ENCODE measurements around the gene PRRG2. TPM values are rescaled to one million over a fixed set of nuclear protein-coding genes. Genes with fewer than 3 reads are reported as not detected.

Gene PRRG2
- 1 to 10 TPM in 1 of 2 donors, under 1 TPM in 1; 0.68 to 1.1 TPM for total RNA-seq
- long read RNA-seq, result 0 reads

- ATAC-seq, result peak in 1 of 2 donors; percentile 4
- intact Hi-C loops (cut with DNase I), result no loop called here
- DNase-seq, result no peak
Observed at GRCh38 chr19:49581007-49581508, at the start of gene PRRG2. Gene PRRG2, plus strand, starts transcription at chr19:49581316. Its CDS starts 1,904 bp downstream, at chr19:49583220.

GRCh38 chr19:49533551-49534488 lies 47.3 kb upstream of the PRRG2 start:
- ATAC-seq (peak; percentile 89 to 94), DNase-seq (peak; percentile 83)
- intact Hi-C loops (cut with DNase I), result no loop called here

- intact Hi-C loops (cut with DNase I), result no loop called here
- DNase-seq, result no peak
- ATAC-seq, result no peak
Observed at GRCh38 chr19:49534632-49535385, 46.3 kb upstream of the PRRG2 start.

GRCh38 chr19:49536921-49537462 lies 44.1 kb upstream of the PRRG2 start:
- no peak for DNase-seq
- no peak for ATAC-seq
- intact Hi-C loops (cut with DNase I), result no loop called here

DNA sequence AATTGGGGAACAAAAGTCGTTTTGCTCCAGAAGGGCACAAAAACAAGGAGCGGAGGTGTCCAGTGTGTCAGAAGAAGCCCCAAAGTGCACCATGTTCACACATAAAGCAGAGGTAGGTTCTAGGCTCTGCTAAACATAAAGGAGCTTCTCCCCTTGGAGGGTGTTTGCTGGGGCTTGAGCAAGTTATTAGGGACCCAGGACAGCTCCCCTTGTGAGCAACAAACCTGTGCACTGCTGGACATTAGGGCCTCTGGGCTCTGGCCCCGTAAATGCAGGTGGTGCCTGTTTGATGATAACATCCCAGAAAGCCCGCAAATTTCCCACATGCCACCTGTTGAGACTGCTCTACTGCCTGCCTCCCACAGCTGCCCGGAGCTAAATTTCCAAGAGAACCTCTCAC lies 42.5 kb upstream of the PRRG2 start:
- intact Hi-C loops (cut with DNase I), result no loop called here
- no peak for ATAC-seq
- DNase-seq, result no peak

DNA sequence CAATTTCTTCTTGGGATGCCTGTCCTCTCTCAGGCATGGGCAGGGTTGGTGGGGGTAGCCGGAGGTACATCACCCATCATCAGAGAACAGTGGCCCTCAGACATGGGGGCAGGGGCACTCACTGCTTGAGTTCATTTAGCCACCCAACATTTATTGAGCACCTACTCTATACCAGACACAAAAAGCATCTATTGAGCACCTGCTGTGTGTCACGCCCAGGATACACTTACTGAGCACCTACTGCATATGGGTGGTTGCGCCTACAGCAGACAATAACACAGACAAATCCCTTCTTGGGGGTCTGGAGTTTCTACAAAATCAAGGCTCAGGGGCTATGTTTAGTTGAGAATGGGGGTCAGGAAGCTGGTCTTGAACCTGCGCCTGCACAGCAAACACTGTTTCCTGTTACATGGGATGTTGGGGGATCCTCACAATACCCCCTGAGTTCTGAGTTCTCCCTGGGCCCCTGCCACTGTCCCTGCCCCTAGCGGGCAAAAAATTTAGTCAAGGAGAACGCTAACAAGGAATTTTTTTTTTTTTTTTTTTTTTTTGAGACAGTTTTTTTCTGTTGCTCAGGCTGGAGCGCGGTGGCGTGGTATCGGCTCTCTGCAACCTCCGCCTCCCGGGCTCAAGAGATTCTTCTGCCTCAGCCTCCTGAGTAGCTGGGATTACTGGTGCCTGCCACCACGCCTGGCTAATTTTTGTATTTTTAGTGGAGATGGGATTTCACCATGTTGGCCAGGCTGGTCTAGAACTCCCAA lies 41.7 kb upstream of the PRRG2 start:
- DNase-seq, result no peak
- no peak for ATAC-seq
- intact Hi-C loops (cut with DNase I), result no loop called here

GRCh38 chr19:49541914-49542313 lies 39.2 kb upstream of the PRRG2 start:
- no peak for ATAC-seq
- no peak for DNase-seq
- intact Hi-C loops (cut with DNase I), result loop anchor here in 1 of 2 donors (5.0 kb wide), 1 partner anchor 35 kb away; no protein-coding TSS in a partner anchor

DNA sequence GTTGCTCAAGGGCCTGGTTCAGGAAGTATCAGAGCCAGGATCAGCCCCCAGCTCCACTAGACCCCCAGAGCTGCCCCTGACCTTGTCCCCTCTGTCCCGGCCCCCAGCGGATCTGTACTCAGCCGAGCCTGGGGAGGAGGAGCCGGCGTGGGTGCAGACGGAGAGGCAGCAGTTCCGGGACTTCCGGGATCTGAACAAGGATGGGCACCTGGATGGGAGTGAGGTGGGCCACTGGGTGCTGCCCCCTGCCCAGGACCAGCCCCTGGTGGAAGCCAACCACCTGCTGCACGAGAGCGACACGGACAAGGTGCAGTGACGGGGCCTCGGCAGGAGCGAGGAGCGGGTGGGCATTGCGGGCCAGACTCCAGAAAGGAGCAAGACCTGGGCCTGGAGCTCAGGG lies 38.7 kb upstream of the PRRG2 start:
- no peak for DNase-seq
- ATAC-seq, result no peak
- intact Hi-C loops (cut with DNase I), result loop anchor here in 1 of 2 donors (5.0 kb wide), 1 partner anchor 35 kb away; no protein-coding TSS in a partner anchor

GRCh38 chr19:49543032-49543431 lies 38.1 kb upstream of the PRRG2 start:
- DNase-seq (no peak), ATAC-seq (no peak)
- intact Hi-C loops (cut with DNase I), result loop anchor here in 1 of 2 donors (5.0 kb wide), 1 partner anchor 36 kb away; no protein-coding TSS in a partner anchor

DNA sequence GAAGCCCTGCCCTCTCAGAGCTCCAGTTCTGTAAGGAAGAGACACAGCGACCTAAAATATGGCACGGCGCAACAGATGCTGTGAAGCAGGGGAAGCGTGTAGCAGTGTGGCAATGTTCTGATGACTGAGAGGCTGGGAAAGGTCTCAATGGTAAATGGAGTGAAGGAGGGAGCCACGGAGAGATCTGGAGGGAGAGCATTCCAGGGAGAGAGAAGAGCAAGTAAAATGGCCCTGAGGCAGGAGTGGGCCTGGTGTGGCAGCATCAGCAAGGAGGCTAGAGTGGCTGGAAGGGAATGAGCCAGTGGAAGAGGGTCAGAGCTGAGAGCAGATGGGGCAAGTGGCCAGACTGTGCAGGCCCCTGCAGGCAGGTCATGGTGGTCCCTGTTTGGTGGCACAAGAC lies 37.0 kb upstream of the PRRG2 start:
- intact Hi-C loops (cut with DNase I), result loop anchor here in 1 of 2 donors (5.0 kb wide), 1 partner anchor 37 kb away; no protein-coding TSS in a partner anchor
- DNase-seq, result no peak
- no peak for ATAC-seq

- intact Hi-C loops (cut with DNase I), result loop anchor here in 1 of 2 donors (1.0 kb wide), 1 partner anchor 44 kb away; no protein-coding TSS in a partner anchor
- ATAC-seq, result peak; percentile 81 to 85
- peak; percentile 73 for DNase-seq
Observed at GRCh38 chr19:49546825-49547565, 34.1 kb upstream of the PRRG2 start.

DNA sequence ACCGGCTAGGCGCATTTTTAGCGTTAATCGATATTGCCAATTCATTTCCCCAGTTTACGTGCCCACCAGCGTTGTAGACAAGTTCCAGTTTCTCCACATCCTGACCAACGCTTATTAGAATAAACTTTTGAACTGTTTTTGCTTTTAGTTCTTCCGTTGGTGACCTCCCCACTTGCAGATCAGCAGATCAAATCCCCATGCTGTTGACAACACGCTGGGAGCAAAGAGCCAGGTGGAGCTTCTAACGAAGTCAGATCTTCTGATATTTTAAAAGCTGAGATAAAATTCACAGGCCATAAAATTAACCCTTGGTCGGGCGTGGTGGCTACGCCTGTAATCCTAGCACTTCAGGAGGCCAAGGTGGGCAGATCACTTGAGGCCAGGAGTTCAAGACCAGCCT lies 32.1 kb upstream of the PRRG2 start:
- no peak for ATAC-seq
- intact Hi-C loops (cut with DNase I), result no loop called here
- no peak for DNase-seq

DNA sequence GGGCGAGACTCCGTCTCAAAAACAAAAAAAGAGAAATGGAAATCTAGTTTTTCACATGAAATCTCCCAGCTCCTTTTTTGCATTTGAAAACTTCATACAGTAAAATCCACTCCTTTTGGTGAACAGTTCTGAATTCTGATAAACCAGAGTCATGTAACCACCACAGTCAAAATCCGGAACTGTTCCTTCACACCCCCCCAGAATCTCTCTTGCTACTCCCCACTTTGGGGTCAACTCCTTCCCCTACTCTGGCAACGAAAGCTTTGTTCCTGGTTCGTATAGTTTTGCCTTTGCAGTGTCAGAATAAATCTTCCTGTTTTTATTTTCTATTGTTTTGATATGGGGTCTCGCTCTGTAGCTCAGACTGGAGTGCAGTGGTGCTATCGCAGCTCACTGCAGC lies 29.6 kb upstream of the PRRG2 start:
- intact Hi-C loops (cut with DNase I), result no loop called here
- no peak for ATAC-seq
- DNase-seq, result no peak

GRCh38 chr19:49552749-49553148 lies 28.4 kb upstream of the PRRG2 start:
- DNase-seq (no peak), ATAC-seq (no peak)
- intact Hi-C loops (cut with DNase I), result no loop called here

- intact Hi-C loops (cut with DNase I), result no loop called here
- DNase-seq (no peak), ATAC-seq (no peak)
Observed at GRCh38 chr19:49553451-49554271, 27.5 kb upstream of the PRRG2 start.

GRCh38 chr19:49554701-49555181 lies 26.4 kb upstream of the PRRG2 start:
- ATAC-seq (peak; percentile 12 to 46), DNase-seq (peak; percentile 62)
- intact Hi-C loops (cut with DNase I), result loop anchor here in 1 of 2 donors (5.0 kb wide), 1 partner anchor 57 kb away; the partner anchor contains the start of gene RPS11
